ENCODE data around the gene ABCC8.

ABCC8 gene

GRCh38 chr11:17401316-17401715 is 75.3 kb downstream of the ABCC8 start:
- no peak for DNase-seq

GRCh38 chr11:17400048-17400775 is 76.4 kb downstream of the ABCC8 start:
- DNase-seq: no peak

GRCh38 chr11:17399236-17399635 is 77.4 kb downstream of the ABCC8 start:
- no peak for DNase-seq

- no peak for DNase-seq
Measured at GRCh38 chr11:17397311-17398002, 79.2 kb downstream of the ABCC8 start.

GRCh38 chr11:17396598-17397310 is 79.9 kb downstream of the ABCC8 start:
- no peak for DNase-seq

- DNase-seq: no peak
Measured at GRCh38 chr11:17395978-17396377, 80.7 kb downstream of the ABCC8 start.

GRCh38 chr11:17395554-17395961 is 81.1 kb downstream of the ABCC8 start:
- DNase-seq: no peak

- no peak for DNase-seq
Measured at GRCh38 chr11:17394743-17395390, 81.8 kb downstream of the ABCC8 start.

GRCh38 chr11:17393472-17393871 is 83.2 kb downstream of the ABCC8 start:
- no peak for DNase-seq

GRCh38 chr11:17392872-17393271 is 83.8 kb downstream of the ABCC8 start:
- DNase-seq: no peak

GRCh38 chr11:17391493-17392355 is 84.9 kb downstream of the ABCC8 start:
- DNase-seq: no peak

- DNase-seq: no peak
Measured at GRCh38 chr11:17389957-17390649, 86.5 kb downstream of the ABCC8 start.

- DNase-seq: peak; percentile 26 to 59
Measured at GRCh38 chr11:17389211-17389956, 87.3 kb downstream of the ABCC8 start.

- no peak for DNase-seq
Measured at GRCh38 chr11:17388609-17389210, 87.9 kb downstream of the ABCC8 start, which contains the start of gene KCNJ11. KCNJ11 (minus strand) TSS chr11:17388659; CDS start chr11:17388091, 568 bp downstream.

GRCh38 chr11:17387811-17388210 is 88.8 kb downstream of the ABCC8 start:
- DNase-seq: no peak

GRCh38 chr11:17387254-17387653 is 89.4 kb downstream of the ABCC8 start:
- no peak for DNase-seq

GRCh38 chr11:17386331-17387084 is 90.1 kb downstream of the ABCC8 start:
- peak; percentile 7 to 60 for DNase-seq

GRCh38 chr11:17385926-17386325 is 90.7 kb downstream of the ABCC8 start:
- no peak for DNase-seq

- no peak for DNase-seq
Measured at GRCh38 chr11:17385492-17385891, 91.2 kb downstream of the ABCC8 start.

Measured in hippocampal formation (tissue), 2 donors.